Muscle of leg (tissue), 11 donors: ENCODE results near the gene CDH8. TPM values are rescaled to one million over a fixed set of nuclear protein-coding genes. Genes with fewer than 3 reads are reported as not detected.

ENCODE experiments used
- DNase-seq: peaks from one replicate; pipeline ENCODE4 v3.0.0; 2013
- H3K27ac ChIP-seq: one replicate; pipeline ENCODE4 v1.5.1; 2013; ENCODE audit warnings: mild to moderate bottlenecking, low read length, control low read depth
- H3K27me3 ChIP-seq: one replicate; pipeline ENCODE4 v1.6.1; 2013; ENCODE audit warnings: low read length; ENCODE audit not compliant: control insufficient read depth, insufficient read depth
- H3K36me3 ChIP-seq: one replicate; pipeline ENCODE4 v1.6.1; 2013; ENCODE audit warnings: low read length; ENCODE audit not compliant: control insufficient read depth, insufficient read depth
- H3K4me1 ChIP-seq: one replicate; pipeline ENCODE4 v1.6.1; 2013; ENCODE audit warnings: low read length; ENCODE audit not compliant: control insufficient read depth, insufficient read depth
- H3K4me3 ChIP-seq: one replicate; pipeline ENCODE4 v1.5.1; 2013; ENCODE audit warnings: low read length, control low read depth
- H3K9me3 ChIP-seq: replicated peaks from 2 replicates; pipeline ENCODE4 v1.6.1; 2013; ENCODE audit warnings: low read depth, low read length; ENCODE audit not compliant: control insufficient read depth
- WGBS: methylation state at CpG from one replicate; pipeline ENCODE4 v1.1.5; 2013; ENCODE audit warnings: missing lambda C conversion rate; ENCODE audit not compliant: insufficient coverage; 5-methylcytosine and 5-hydroxymethylcytosine counted together
- polyA plus RNA-seq, 8 donors: library from polyadenylated mRNA; unstranded; fragments of 120-200 nt; gene quantifications; one replicate each; pipeline versions ENCODE4 v1.2.1 to v1.2.3, GENCODE V29; 2013; ENCODE audit warnings: inconsistent platforms in 1 of 8, low replicate concordance in 1 of 8; ENCODE audit not compliant: insufficient read length in 8 of 8, insufficient read depth in 1 of 8
- total RNA-seq: library from RNA; stranded (reverse); fragments of 120-200 nt; gene quantifications from one replicate; pipeline ENCODE4 v1.2.4, GENCODE V29; 2013

The CDH8 gene
- total and polyA plus RNA-seq, 9 donors: 1.8 to 6.2 (median 2.5) TPM

DNA sequence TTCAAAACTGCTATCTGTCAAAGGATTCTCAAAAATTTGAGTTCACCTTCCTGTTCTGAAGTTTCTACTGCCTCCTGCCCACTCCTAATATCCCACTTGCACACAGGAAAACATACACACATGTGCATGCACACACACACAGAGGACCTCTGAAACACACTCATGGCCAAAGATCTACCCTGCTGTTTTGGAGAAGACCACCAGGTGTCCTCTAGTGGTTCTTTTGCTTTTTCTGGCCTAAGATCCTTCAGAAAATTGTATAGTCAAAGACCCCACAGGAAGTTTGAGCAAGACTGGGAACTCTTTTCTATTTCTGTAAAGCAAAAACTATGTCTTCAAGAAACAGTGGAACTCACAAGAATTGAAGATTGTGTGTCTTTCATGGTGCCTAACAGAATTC is 90.2 kb downstream of the CDH8 start:
- no peaks in the 10 kb centered on the region for H3K4me1 ChIP-seq
- H3K36me3 ChIP-seq: no peaks in the 10 kb centered on the region
- no peak overlapping the region for H3K4me3 ChIP-seq
- no peaks in the 10 kb centered on the region for H3K9me3 ChIP-seq
- no peaks in the 10 kb centered on the region for H3K27me3 ChIP-seq
- peak; percentile 1 for DNase-seq
- no peak overlapping the region for H3K27ac ChIP-seq

DNA sequence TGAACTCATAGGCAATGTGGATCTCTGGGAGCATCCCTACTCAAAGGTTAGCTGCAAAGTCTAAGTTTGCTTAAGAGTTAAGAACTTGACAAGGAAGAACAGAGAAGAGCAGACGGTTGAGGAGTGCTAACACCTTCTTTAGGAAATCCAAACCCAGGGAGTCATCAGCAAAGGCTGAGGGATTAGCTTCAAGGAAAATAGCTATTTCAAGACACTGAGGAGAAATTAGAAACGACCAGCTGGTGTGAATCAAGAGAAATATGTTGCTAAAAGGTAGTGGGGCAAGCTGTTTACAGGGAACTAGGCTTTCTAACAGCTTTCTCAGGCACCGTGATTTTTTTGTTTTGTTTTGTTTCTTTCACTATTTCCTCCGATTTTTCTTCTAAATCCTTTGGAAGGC is 90.7 kb downstream of the CDH8 start:
- no peaks in the 10 kb centered on the region for H3K27me3 ChIP-seq
- no peak overlapping the region for H3K4me3 ChIP-seq
- no peaks in the 10 kb centered on the region for H3K36me3 ChIP-seq
- H3K9me3 ChIP-seq: no peaks in the 10 kb centered on the region
- DNase-seq: no peak
- H3K27ac ChIP-seq: no peak overlapping the region
- H3K4me1 ChIP-seq: no peaks in the 10 kb centered on the region
- 13% methylated on average over 2 of the region's 4 CpGs for WGBS

DNA sequence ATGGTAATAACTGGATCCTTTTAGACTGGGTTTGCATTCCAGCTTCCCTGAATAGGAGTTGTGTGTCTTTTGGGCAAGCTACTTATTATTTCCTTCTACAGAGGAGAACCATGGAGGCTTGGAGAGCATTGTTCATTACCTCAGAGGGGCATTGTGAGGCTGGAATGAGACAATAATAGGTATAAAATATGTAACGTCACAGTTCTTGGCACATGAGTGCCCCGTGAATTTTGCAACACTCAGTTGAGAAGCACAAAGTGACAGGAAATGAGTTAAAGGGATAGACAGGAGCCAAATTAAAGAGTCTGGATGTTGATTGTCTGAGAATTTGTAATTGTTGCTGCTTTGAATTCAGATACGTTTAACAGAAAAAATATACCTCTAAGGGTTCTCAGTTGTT is 92.2 kb downstream of the CDH8 start:
- H3K9me3 ChIP-seq: no peaks in the 10 kb centered on the region
- WGBS: 56% methylated on average over 2 of the region's 3 CpGs
- no peaks in the 10 kb centered on the region for H3K4me1 ChIP-seq
- H3K27ac ChIP-seq: no peak overlapping the region
- H3K4me3 ChIP-seq: no peak overlapping the region
- no peaks in the 10 kb centered on the region for H3K36me3 ChIP-seq
- no peak for DNase-seq
- no peaks in the 10 kb centered on the region for H3K27me3 ChIP-seq

DNA sequence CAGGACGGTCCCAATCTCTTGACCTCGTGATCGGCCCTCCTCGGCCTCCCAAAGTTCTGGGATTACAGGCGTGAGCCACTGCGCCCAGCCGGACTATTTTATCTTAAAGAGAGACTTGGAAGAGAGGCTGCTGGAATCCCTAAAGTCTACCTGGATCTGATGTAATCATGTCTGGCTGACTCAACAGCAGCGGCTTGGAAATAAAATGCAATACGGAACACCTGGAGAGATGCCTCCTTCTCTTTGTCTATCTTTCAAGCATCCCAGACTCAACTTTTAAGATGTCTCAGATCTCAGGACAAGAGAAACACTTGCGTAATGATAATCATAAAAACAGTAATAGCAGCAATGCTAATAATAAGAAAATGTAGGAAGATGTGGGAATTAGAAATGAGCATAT is 95.6 kb downstream of the CDH8 start:
- no peaks in the 10 kb centered on the region for H3K4me1 ChIP-seq
- DNase-seq: no peak
- H3K27me3 ChIP-seq: no peaks in the 10 kb centered on the region
- H3K9me3 ChIP-seq: no peaks in the 10 kb centered on the region
- no peak overlapping the region for H3K27ac ChIP-seq
- H3K4me3 ChIP-seq: no peak overlapping the region
- no peaks in the 10 kb centered on the region for H3K36me3 ChIP-seq
- WGBS: 99% methylated on average over 7 of the region's 10 CpGs

DNA sequence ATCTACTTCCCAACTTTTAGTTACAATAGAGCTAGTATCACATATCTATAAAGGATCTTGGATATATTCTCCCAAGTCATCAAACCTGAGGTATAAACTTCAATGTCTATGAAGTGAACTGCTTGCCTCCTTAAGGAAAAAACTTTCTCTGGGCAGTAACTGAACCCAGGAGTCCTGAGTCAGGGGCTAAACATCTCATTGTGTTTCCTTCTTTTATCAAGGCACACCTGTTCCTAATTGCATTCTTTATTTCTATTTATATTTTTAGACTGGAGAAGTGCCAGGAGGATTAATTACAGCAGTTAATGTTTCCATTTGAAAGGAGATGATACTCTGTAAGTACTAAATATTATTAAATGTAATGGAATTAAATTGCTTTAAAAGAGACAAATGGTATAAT is 98.6 kb downstream of the CDH8 start:
- H3K36me3 ChIP-seq: no peaks in the 10 kb centered on the region
- no peaks in the 10 kb centered on the region for H3K27me3 ChIP-seq
- no peak overlapping the region for H3K4me3 ChIP-seq
- no peak for DNase-seq
- H3K9me3 ChIP-seq: no peaks in the 10 kb centered on the region
- H3K27ac ChIP-seq: no peak overlapping the region
- no peaks in the 10 kb centered on the region for H3K4me1 ChIP-seq

DNA sequence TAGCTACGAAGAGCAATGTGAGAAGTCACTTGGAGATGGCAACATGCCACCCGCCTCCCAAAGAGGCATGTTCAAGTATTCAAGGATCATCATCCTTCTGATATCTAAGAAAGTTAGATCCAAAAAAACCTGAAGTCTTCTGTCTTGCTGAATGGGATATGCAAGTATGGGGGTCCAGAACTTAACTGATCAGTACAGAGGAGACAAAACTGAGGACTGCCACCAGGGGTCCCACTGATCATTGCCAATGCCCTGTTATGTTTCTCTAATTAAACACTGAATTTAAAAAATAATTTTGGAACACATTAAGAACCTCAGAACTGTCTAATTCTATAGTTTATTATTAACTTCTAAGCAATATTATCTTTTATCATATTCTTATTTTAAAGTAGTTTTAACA is 99.7 kb downstream of the CDH8 start:
- H3K4me3 ChIP-seq: no peak overlapping the region
- peak; percentile 5 for DNase-seq
- no CpG with 5 or more reads among the region's 2 CpGs for WGBS
- no peaks in the 10 kb centered on the region for H3K4me1 ChIP-seq
- H3K27ac ChIP-seq: no peak overlapping the region
- no peaks in the 10 kb centered on the region for H3K9me3 ChIP-seq
- H3K27me3 ChIP-seq: no peaks in the 10 kb centered on the region
- no peaks in the 10 kb centered on the region for H3K36me3 ChIP-seq

DNA sequence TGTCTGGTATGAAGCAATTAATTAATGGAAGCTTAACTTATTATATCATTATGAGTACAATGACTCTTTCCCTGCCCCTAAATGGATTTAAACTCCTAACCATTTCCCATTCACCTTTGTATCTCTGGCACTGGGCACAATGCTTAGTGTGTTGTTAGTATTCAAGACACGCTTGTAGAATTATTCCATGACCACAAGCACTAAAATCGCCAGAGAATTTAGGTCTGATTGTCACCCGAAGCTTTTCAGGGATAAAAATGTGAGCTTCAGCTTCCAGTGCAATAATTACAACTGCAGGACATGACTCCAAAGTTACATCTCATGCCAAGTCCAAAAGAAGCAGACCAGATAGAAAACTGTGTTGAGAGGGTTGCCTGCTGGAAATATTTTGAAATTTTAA is 101.6 kb downstream of the CDH8 start:
- peak; percentile 2 for DNase-seq
- Histone ChIP-seq H3K4me3 (no peak overlapping the region), H3K27ac (no peak overlapping the region), H3K9me3 (no peaks in the 10 kb centered on the region), H3K4me1 (no peaks in the 10 kb centered on the region), H3K36me3 (no peaks in the 10 kb centered on the region), H3K27me3 (no peaks in the 10 kb centered on the region)
- no CpG with 5 or more reads among the region's 3 CpGs for WGBS

DNA sequence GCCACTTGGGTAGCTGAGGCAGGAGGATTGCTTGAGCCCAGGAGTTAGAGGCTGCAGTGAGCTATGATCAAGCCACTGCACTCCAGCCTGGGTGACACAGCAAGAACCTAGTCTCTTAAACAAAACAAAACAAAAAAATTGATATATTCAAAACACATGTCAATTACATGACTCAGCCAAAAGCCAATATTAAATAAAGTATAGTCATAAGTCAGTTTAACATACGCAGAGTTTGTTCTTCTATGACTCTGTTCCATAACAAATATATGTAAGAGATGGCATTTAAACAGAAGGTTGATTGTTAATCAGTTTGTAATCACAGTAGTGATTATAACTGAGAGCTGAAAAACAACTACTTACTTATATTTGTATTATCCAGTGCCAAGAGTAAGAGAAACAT is 106.5 kb downstream of the CDH8 start:
- DNase-seq: no peak
- no peak overlapping the region for H3K4me3 ChIP-seq
- no peaks in the 10 kb centered on the region for H3K36me3 ChIP-seq
- no peak overlapping the region for H3K27ac ChIP-seq
- no peaks in the 10 kb centered on the region for H3K4me1 ChIP-seq
- no CpG with 5 or more reads among the region's 1 CpG for WGBS
- H3K9me3 ChIP-seq: no peaks in the 10 kb centered on the region
- H3K27me3 ChIP-seq: no peaks in the 10 kb centered on the region

DNA sequence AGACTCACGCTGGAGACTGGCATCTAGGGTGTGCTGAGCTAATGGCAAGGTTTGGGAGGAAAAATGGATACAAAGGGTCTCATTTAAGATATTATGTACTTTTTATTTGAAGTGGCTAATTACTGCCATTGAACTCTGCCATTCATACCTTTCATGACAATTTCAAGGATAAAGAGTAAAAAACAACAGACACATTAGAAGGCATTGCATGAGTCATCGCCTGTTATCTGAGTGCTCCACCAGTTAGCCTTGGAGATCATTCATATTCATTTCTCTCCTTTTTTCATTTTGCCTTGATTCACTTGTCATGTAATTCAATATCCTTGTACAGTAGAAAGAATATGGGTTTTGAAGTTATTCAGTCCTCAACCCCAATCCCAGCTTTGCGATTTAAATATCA is 109.5 kb downstream of the CDH8 start:
- Histone ChIP-seq H3K4me3 (no peak overlapping the region), H3K9me3 (no peaks in the 10 kb centered on the region), H3K27ac (no peak overlapping the region), H3K4me1 (no peaks in the 10 kb centered on the region), H3K27me3 (no peaks in the 10 kb centered on the region), H3K36me3 (no peaks in the 10 kb centered on the region)
- DNase-seq: no peak
- WGBS: no CpG with 5 or more reads among the region's 3 CpGs

DNA sequence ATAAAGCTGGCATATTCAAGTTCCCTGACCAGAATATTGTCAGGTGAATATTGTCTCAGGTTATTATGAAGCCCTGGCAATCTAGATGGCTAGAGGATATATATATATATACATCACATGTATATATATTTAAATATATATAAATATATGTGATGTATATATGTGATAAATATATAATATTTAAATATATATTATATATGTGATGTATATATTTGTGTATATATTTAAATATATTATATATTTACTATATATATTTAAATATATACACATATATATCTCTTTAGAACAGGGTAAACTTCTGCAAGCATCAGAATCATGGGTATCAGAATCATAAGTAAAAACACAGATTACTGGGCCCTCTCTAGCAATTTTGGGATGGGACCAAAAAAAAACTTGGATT is 112.6 kb downstream of the CDH8 start:
- H3K4me1 ChIP-seq: no peaks in the 10 kb centered on the region
- no peak for DNase-seq

DNA sequence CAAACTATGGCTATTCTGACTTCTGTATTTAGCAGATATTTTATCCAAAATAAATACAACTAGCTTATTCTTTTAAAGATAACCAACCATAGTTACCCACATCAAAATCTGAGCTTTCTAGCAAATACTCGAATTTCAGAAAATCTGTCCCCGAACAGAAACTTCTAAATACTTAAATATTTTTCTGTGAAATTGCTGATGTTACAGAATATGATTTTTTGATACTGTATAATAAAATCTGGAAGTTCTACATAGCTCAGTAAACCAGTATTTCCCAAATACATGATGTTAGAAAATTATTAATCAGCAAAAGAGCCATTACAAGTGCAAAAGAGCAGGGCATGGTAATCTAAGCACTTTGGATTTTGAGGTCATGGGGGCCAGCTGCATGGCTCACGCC is 114.9 kb downstream of the CDH8 start:
- H3K36me3 ChIP-seq: no peaks in the 10 kb centered on the region
- H3K9me3 ChIP-seq: no peaks in the 10 kb centered on the region
- no peak for DNase-seq
- whole genome bisulfite sequencing: no CpG with 5 or more reads among the region's 3 CpGs
- H3K4me1 ChIP-seq: no peaks in the 10 kb centered on the region
- no peaks in the 10 kb centered on the region for H3K27me3 ChIP-seq
- H3K27ac ChIP-seq: no peak overlapping the region
- no peak overlapping the region for H3K4me3 ChIP-seq

More for the DNA sequence above, 112.6 kb downstream of the CDH8 start:
- Histone ChIP-seq H3K27me3 (no peaks in the 10 kb centered on the region), H3K27ac (no peak overlapping the region), H3K9me3 (no peaks in the 10 kb centered on the region), H3K4me3 (no peak overlapping the region), H3K36me3 (no peaks in the 10 kb centered on the region)
